HepG2 (cell line): ENCODE measurements around the gene SRSF8. TPM values are rescaled to one million over a fixed set of nuclear protein-coding genes. Genes with fewer than 3 reads are reported as not detected.

Source experiments
- AKNA ChIP-seq: sonication (generic); formaldehyde crosslinking; IDR thresholded peaks from 2 replicates; pipeline ENCODE4 v1.4.0; 2020; ENCODE audit warnings: missing genetic modification reagents, borderline replicate concordance
- IRF1 ChIP-seq: sonication (generic); formaldehyde crosslinking; IDR thresholded peaks from 2 replicates; pipeline ENCODE4 v1.4.0; 2020; ENCODE audit warnings: low read depth, mild to moderate bottlenecking, missing genetic modification reagents
- KDM3A ChIP-seq: IDR thresholded peaks from 2 replicates; pipeline ENCODE4 v1.6.1; 2018; ENCODE audit warnings: low read depth, missing compliant biosample characterization
- MAFF ChIP-seq: IDR thresholded peaks from 2 replicates; pipeline ENCODE4 v1.6.1; 2011; ENCODE audit warnings: low read depth, low read length, improper control_type of control experiment
- MEIS2 ChIP-seq: sonication (generic); formaldehyde crosslinking; IDR thresholded peaks from 2 replicates; pipeline ENCODE4 v1.9.0; 2021; ENCODE audit warnings: mild to moderate bottlenecking, missing genetic modification reagents
- MTF1 ChIP-seq: sonication (generic); formaldehyde crosslinking; IDR thresholded peaks from 2 replicates; pipeline ENCODE4 v1.5.0; 2020; ENCODE audit warnings: missing genetic modification reagents
- NCOR1 ChIP-seq: fragments of 200-600 bp; sonication (generic); IDR thresholded peaks from 2 replicates; pipeline ENCODE4 v1.7.0; 2017; ENCODE audit warnings: antibody characterized with exemption, low read length, borderline replicate concordance
- RBM39 ChIP-seq: fragments of 200-400 bp; formaldehyde crosslinking; IDR thresholded peaks from one replicate; pipeline ENCODE4 v1.6.1; 2018; ENCODE audit warnings: antibody characterized with exemption, mild to moderate bottlenecking, low read depth, low read length; ENCODE audit not compliant: poor library complexity, severe bottlenecking
- SMARCE1 ChIP-seq: fragments of 450-650 bp; IDR thresholded peaks from 2 replicates; pipeline ENCODE4 v1.6.1; 2017; ENCODE audit warnings: borderline replicate concordance
- SP4 ChIP-seq: sonication (generic); formaldehyde crosslinking; IDR thresholded peaks from 2 replicates; pipeline ENCODE4 v1.8.1; 2023; ENCODE audit warnings: mild to moderate bottlenecking, missing genetic modification reagents
- STAG1 ChIP-seq: sonication (generic); formaldehyde crosslinking; IDR thresholded peaks from 2 replicates; pipeline ENCODE4 v1.4.0; 2020; ENCODE audit warnings: missing genetic modification reagents
- TGIF2 ChIP-seq: IDR thresholded peaks from 2 replicates; pipeline ENCODE4 v1.6.1; 2016; ENCODE audit warnings: control low read depth, missing compliant biosample characterization
- THYN1 ChIP-seq: sonication (generic); formaldehyde crosslinking; IDR thresholded peaks from 2 replicates; pipeline ENCODE4 v1.8.1; 2023; ENCODE audit warnings: low read depth, mild to moderate bottlenecking, moderate library complexity, missing genetic modification reagents, borderline replicate concordance
- TMF1 ChIP-seq: sonication (generic); formaldehyde crosslinking; IDR thresholded peaks from 2 replicates; pipeline ENCODE4 v1.8.1; 2022; ENCODE audit warnings: low read depth, missing genetic modification reagents
- ZBTB38 ChIP-seq: sonication (generic); formaldehyde crosslinking; IDR thresholded peaks from 2 replicates; pipeline ENCODE4 v1.5.1; 2020; ENCODE audit warnings: mild to moderate bottlenecking, missing genetic modification reagents
- ZFY ChIP-seq: sonication (generic); formaldehyde crosslinking; IDR thresholded peaks from 2 replicates; pipeline ENCODE4 v1.4.0; 2020; ENCODE audit warnings: missing genetic modification reagents
- ZNF354B ChIP-seq: sonication (generic); formaldehyde crosslinking; IDR thresholded peaks from 2 replicates; pipeline ENCODE4 v1.8.0; 2022; ENCODE audit warnings: mild to moderate bottlenecking, missing genetic modification reagents
- ZNF44 ChIP-seq: sonication (generic); formaldehyde crosslinking; IDR thresholded peaks from 2 replicates; pipeline ENCODE4 v1.5.1; 2020; ENCODE audit warnings: mild to moderate bottlenecking, missing genetic modification reagents
- ZNF747 ChIP-seq: sonication (generic); formaldehyde crosslinking; IDR thresholded peaks from 2 replicates; pipeline ENCODE4 v1.8.1; 2023; ENCODE audit warnings: missing genetic modification reagents, mild to moderate bottlenecking, borderline replicate concordance
- polyA plus RNA-seq, 8 experiments: library from polyadenylated mRNA; depleted of rRNA in 3 of 8; stranded (reverse) in 7 of 8; unstranded in 1 of 8; fragments of >200 nt; fragmentation: Illumina TruSeq in 4 of 8; extraction: Trizol in 4 of 8; gene quantifications; 2 replicates each; pipeline versions ENCODE4 v1.2.1 to v1.2.3, GENCODE V29; 2011 to 2016; ENCODE audit warnings: low read depth in 4 of 8, missing spikeins in 1 of 8, mixed read lengths in 1 of 8; ENCODE audit not compliant: insufficient read depth in 1 of 8
- total RNA-seq, 5 experiments: library from RNA; depleted of rRNA; stranded (reverse); fragments of >200 nt; fragmentation: Illumina TruSeq; extraction: Trizol; gene quantifications; 2 replicates each; pipeline ENCODE4 v1.2.3, GENCODE V29; 2016; ENCODE audit warnings: low read depth in 1 of 5
- TF ChIP-seq, protein P1 (sequence below): sonication (generic); formaldehyde crosslinking; conservative IDR thresholded peaks from 2 replicates; pipeline ENCODE4 v1.4.0; 2020; ENCODE audit warnings: mild to moderate bottlenecking, missing genetic modification reagents, moderate library complexity

SRSF8 gene
- total and polyA plus RNA-seq, 2 of the 13 experiments (the other 11 are each of a cell fraction or from before 2014, with no cell fraction given) = 21.8 to 25.8 TPM

DNA sequence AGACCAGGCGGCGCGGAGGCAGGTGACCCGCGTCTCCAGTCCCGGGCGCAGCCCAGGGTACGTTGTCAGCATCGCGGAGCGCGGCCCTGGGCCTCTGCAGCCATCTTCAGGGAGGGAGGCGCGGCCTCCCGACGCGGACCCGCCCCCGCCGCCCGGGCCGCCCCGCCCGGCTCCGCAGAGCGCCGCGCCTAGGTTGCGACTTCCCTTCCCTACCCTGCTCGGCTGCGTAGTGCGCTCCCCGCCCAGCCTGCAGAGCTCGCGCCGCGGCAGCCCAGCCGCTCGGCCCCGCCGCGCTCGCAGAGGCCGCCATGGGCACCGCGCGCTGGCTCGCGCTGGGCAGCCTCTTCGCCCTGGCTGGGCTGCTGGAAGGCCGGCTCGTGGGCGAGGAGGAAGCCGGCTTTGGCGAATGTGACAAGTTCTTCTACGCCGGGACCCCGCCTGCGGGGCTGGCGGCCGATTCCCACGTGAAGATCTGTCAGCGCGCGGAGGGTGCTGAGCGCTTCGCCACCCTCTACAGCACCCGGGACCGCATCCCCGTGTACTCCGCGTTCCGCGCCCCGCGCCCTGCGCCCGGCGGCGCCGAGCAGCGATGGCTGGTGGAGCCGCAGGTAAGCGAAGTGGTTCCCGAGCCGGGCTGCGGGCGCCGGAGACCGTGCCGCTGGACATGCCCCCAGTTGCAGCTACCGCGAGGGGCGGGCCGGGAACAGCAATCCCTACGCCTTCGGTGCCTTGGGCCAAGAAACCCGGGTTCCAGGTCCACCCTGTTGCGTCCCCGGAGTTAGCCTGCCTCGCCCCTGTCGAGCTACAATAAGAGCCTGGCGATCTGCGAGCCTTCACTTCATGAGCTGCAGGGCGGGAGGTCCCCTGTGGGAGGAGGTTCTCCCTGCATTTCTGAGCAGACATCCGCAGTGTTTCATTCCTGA is 23.2 kb downstream of the SRSF8 start, which contains the start of gene ENDOD1 (continued):
- 0 out of 2 replicates have a peak, but pooled peaks have one; percentile 37 for TF ChIP-seq TMF1 (CRISPR knock-in tag)
- TF ChIP-seq THYN1 (CRISPR knock-in tag) = no peak
- TF ChIP-seq ZNF44 (CRISPR knock-in tag) = no peak
- TF ChIP-seq ZFY = peak; percentile 61; the same call in 1 of the 2 replicates
- no peak for TF ChIP-seq STAG1
- no peak for TF ChIP-seq TGIF2
- TF ChIP-seq ZNF747 (CRISPR knock-in tag) = no peak
- TF ChIP-seq NCOR1 = no peak
- TF ChIP-seq ZBTB38 (CRISPR knock-in tag) = peak; percentile 26; the same call in 1 of the 2 replicates
- no peak for TF ChIP-seq AKNA (CRISPR knock-in tag)
- no peak for TF ChIP-seq MAFF
- peak; percentile 63; the same call in 1 of the 2 replicates for TF ChIP-seq SP4
- no peak for TF ChIP-seq ZNF354B (CRISPR knock-in tag)
- no peak for TF ChIP-seq MTF1 (CRISPR knock-in tag)
- TF ChIP-seq SMARCE1 = no peak
- TF ChIP-seq, protein P1, sequence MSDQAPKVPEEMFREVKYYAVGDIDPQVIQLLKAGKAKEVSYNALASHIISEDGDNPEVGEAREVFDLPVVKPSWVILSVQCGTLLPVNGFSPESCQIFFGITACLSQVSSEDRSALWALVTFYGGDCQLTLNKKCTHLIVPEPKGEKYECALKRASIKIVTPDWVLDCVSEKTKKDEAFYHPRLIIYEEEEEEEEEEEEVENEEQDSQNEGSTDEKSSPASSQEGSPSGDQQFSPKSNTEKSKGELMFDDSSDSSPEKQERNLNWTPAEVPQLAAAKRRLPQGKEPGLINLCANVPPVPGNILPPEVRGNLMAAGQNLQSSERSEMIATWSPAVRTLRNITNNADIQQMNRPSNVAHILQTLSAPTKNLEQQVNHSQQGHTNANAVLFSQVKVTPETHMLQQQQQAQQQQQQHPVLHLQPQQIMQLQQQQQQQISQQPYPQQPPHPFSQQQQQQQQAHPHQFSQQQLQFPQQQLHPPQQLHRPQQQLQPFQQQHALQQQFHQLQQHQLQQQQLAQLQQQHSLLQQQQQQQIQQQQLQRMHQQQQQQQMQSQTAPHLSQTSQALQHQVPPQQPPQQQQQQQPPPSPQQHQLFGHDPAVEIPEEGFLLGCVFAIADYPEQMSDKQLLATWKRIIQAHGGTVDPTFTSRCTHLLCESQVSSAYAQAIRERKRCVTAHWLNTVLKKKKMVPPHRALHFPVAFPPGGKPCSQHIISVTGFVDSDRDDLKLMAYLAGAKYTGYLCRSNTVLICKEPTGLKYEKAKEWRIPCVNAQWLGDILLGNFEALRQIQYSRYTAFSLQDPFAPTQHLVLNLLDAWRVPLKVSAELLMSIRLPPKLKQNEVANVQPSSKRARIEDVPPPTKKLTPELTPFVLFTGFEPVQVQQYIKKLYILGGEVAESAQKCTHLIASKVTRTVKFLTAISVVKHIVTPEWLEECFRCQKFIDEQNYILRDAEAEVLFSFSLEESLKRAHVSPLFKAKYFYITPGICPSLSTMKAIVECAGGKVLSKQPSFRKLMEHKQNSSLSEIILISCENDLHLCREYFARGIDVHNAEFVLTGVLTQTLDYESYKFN (CRISPR knock-in tag) = no peak
- no peak for TF ChIP-seq MEIS2
- TF ChIP-seq RBM39 = peak; percentile 7
- no peak for TF ChIP-seq IRF1 (CRISPR knock-in tag)
- no peak for TF ChIP-seq KDM3A (CRISPR knock-in tag)
